Astrocyte of the spinal cord (primary cell): ENCODE measurements around the gene C1S.

Source experiments
- DNase-seq: peaks from one replicate; pipeline ENCODE4 v3.0.0; 2011; ENCODE audit warnings: low read depth, low spot score
- H3K4me3 ChIP-seq: 2 replicates; pipeline ENCODE4 v1.5.1; 2011; ENCODE audit warnings: low read depth, mild to moderate bottlenecking, low read length, moderate library complexity
- CTCF ChIP-seq: IDR thresholded peaks from 2 replicates; pipeline ENCODE4 v1.5.1; 2012; ENCODE audit warnings: low read depth, mild to moderate bottlenecking, low read length, inconsistent platforms
- in situ Hi-C: cut with HindIII; loops from 2 replicates; pipeline ENCODE4 v1.10.0; 2017; ENCODE audit warnings: low sequenced_read_pairs

The C1S gene

GRCh38 chr12:7109572-7109920, 49.0 kb downstream of the C1S start:
- no peak for TF ChIP-seq CTCF
- H3K4me3 ChIP-seq, result no peak overlapping the region
- DNase-seq, result no peak
- in situ Hi-C loops, result no loop called here

- no peak for TF ChIP-seq CTCF
- no peak overlapping the region for H3K4me3 ChIP-seq
- DNase-seq, result no peak
- in situ Hi-C loops, result no loop called here
These were observed 50.1 kb downstream of the C1S start for GRCh38 chr12:7110661-7111060.

GRCh38 chr12:7112041-7112440, 51.5 kb downstream of the C1S start:
- H3K4me3 ChIP-seq, result no peak overlapping the region
- DNase-seq, result no peak
- no peak for TF ChIP-seq CTCF
- in situ Hi-C loops, result no loop called here

GRCh38 chr12:7113389-7113871, 52.9 kb downstream of the C1S start:
- in situ Hi-C loops, result no loop called here
- DNase-seq, result peak; percentile 39
- peak; percentile 87 for TF ChIP-seq CTCF

GRCh38 chr12:7114008-7114407, 53.5 kb downstream of the C1S start:
- H3K4me3 ChIP-seq, result no peak overlapping the region
- no peak for TF ChIP-seq CTCF
- no peak for DNase-seq
- in situ Hi-C loops, result no loop called here

More at GRCh38 chr12:7113389-7113871, 52.9 kb downstream of the C1S start:
- H3K4me3 ChIP-seq, result no peak overlapping the region

DNA sequence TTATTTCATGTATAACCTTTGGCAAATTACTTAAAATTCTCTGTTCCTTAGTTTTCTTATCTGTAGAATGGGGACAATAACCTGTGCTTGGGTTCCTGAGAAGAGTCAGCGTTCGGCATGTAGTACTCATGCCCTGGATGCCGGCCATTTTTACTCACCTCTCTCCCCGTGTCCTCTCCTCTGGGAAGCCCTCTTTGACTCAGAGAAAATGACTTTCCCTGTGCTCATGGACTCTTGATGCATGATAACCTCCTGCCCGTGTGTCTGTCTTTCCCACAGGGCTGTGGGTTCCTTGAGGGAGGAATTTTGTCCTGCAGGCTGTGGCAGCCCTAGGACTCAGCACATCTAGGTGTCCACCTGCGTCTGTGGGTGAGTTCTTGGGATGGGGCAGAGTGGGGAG, 54.3 kb downstream of the C1S start:
- no peak for DNase-seq
- in situ Hi-C loops, result no loop called here
- TF ChIP-seq CTCF, result no peak
- H3K4me3 ChIP-seq, result no peak overlapping the region

- no peak for TF ChIP-seq CTCF
- no peak overlapping the region for H3K4me3 ChIP-seq
- in situ Hi-C loops, result no loop called here
- DNase-seq, result no peak
These were observed 55.7 kb downstream of the C1S start for GRCh38 chr12:7116196-7116595.
